GM13977 (cell line): Measurements from ENCODE around the gene PSMG3.

Experiments
- DNase-seq: peaks from one replicate; pipeline ENCODE4 v3.0.0; 2012; ENCODE audit warnings: low spot score
- in situ Hi-C: fragments of 300-500 bp; cut with MboI; formaldehyde crosslinking; loops from one replicate; pipeline ENCODE4 v1.12.0; 2022; ENCODE audit warnings: low sequenced_read_pairs, low pct_unique_long_range_greater_than_20kb, mixed read lengths, inconsistent platforms; ENCODE audit not compliant: unreplicated experiment
- TF ChIP-seq, protein P1 (sequence below): IDR thresholded peaks from 2 replicates; pipeline ENCODE4 v1.5.1; 2012; ENCODE audit warnings: mild to moderate bottlenecking, control low read depth; ENCODE audit not compliant: insufficient read depth; ENCODE audit errors: extremely low read depth, missing control alignments

PSMG3 gene

DNA sequence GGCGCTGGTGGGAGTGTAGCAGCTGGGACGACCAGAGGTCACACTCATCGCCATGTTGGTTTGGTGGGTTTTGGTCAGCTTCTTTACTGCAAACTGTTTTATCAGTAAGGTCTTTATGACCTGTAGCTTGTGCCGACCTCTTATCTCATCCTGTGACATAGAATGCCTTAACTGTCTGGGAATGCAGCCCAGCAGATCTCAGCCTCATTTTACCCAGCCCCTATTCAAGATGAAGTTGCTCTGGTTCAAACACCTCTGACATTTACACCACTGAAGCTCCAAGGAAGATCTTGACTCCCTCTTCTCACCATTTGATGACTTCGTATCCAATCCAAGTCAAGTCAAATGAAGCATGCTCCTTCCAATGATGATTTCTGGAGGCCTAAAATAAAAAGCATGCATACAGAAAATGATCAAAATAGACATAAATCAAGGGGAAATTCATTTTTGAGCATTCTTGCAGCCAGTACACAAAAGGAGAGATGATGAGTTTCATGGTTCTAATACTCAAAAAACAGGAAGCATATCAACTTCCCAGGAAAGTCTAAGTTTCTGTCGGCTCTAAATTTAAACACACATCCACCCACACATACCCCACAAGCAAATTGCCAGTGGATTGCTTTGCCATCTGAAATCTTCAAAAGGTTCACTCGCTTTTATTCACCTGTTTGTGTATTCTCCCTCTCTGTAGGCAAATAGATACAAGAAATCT lies 2.4 kb upstream of the PSMG3 start:
- in situ Hi-C loops = loop anchor here (25.0 kb wide), 1 partner anchor 765 kb away; no protein-coding TSS in a partner anchor
- TF ChIP-seq, protein P1, sequence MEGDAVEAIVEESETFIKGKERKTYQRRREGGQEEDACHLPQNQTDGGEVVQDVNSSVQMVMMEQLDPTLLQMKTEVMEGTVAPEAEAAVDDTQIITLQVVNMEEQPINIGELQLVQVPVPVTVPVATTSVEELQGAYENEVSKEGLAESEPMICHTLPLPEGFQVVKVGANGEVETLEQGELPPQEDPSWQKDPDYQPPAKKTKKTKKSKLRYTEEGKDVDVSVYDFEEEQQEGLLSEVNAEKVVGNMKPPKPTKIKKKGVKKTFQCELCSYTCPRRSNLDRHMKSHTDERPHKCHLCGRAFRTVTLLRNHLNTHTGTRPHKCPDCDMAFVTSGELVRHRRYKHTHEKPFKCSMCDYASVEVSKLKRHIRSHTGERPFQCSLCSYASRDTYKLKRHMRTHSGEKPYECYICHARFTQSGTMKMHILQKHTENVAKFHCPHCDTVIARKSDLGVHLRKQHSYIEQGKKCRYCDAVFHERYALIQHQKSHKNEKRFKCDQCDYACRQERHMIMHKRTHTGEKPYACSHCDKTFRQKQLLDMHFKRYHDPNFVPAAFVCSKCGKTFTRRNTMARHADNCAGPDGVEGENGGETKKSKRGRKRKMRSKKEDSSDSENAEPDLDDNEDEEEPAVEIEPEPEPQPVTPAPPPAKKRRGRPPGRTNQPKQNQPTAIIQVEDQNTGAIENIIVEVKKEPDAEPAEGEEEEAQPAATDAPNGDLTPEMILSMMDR = no peak
- no peak for DNase-seq

DNA sequence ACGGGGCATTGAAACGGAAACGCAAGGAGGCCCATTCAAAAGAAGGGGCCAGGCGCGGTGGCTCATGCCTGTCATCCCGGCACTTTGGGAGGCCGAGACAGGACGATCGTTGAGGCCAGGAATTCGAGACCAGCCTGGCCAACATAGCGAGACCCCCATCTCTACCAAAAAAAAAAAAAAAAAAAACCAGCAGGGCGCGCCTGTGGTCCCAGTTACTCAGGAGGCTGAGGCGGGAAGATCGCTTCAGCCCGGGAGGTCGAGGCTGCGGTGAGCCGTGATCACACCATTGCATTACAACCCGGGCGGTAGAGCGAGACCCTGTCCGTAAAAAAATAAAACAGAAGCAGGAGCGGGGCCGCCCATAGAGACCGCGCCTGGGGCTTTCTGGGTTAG lies 396 bp downstream of the PSMG3 start:
- in situ Hi-C loops = loop anchor here (25.0 kb wide), 1 partner anchor 768 kb away; no protein-coding TSS in a partner anchor
- no peak for DNase-seq
- TF ChIP-seq, protein P1 = no peak

- no peak for DNase-seq
- in situ Hi-C loops = loop anchor here (25.0 kb wide), 1 partner anchor 768 kb away; no protein-coding TSS in a partner anchor
- TF ChIP-seq, protein P1 = no peak
These were observed 816 bp downstream of the PSMG3 start for GRCh38 chr7:1569016-1569415.

DNA sequence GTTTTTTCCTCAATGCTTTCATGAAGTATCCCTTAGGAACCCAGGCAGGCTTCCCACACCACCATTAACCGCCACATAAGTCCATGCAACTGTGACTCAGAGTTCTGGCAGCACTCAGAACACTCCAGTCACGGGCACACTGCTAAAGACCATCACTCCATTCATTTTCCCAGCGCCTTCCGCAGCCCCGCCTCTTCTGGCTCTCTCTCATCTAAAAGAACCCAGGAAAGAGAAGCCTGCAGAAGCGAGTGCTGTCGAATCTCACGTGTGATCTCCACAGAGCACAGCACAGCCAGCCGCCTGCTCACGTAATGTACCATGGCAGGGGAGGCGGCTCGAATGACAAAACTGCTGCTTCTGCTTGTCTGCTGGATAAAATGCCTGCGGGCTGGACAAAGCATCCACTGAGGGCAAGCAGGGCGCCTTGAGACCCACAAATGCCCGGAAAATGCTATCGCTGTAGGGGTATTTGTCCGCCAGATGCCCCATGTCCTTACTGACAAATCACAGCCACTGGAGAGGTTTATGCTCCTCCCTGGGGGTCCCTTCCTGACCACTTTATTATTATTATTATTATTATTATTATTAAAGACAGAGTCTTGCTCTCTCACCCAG lies 1.8 kb downstream of the PSMG3 start:
- in situ Hi-C loops = loop anchor here (25.0 kb wide), 1 partner anchor 769 kb away; no protein-coding TSS in a partner anchor
- TF ChIP-seq, protein P1 = no peak
- DNase-seq = no peak

DNA sequence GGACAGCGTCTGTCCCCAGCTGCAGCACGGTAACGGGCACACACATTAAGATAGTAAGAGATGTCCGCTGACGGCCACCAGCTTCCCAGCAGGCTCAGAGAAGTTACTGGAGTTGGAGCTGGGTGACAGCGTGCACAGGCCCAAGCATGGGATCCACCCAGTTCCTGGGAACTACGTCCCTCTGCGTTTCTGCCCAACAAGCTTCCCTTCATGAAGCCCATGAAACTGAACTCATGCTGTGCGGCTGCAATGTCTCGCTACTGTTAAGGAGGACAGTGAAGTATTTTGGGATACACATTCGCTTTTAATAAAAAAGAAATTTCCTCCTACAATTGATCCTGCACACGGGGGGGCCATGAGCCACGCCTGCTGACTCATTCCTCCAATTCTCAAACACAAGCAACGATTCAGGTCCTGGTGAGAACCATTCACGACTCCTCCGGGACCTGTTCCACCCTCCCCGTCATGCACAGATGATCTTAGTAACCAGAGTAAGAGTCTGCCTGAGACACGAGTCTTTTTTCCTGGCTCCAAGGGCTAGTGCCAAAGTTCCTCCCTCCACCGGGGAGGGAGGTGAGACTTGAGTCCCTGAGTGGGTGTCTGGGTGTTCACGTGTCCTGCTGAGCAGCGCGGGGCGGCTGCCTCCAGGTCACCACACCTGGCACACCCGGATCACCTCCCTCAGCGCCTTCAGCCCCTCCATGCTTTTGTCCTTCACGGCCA lies 2.6 kb downstream of the PSMG3 start:
- in situ Hi-C loops = loop anchor here (25.0 kb wide), 1 partner anchor 770 kb away; no protein-coding TSS in a partner anchor
- TF ChIP-seq, protein P1 = no peak
- no peak for DNase-seq

DNA sequence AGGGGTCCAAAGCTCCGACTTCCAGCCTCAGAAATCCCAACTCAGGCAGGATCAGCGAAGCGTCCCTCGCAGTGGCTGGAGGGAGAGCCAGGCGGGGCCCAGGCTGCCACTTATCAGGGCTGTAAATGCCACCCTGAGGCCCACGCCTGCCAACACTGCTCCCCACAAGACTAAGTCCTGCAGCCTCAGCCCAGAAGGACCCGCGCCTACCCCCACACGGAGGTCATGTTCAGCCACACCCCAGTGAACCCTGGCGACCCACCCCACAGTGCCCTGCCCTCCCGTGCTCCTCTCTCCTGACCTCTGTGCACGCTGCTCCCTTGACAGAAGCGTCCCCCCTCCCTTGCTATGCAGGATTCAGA lies 3.2 kb downstream of the PSMG3 start:
- DNase-seq = no peak
- in situ Hi-C loops = loop anchor here (25.0 kb wide), 1 partner anchor 771 kb away; no protein-coding TSS in a partner anchor
- TF ChIP-seq, protein P1 = no peak
